Astrocyte of the spinal cord (primary cell): Measurements from ENCODE around the gene PLD1.

Source experiments
- DNase-seq: peaks from one replicate; pipeline ENCODE4 v3.0.0; 2011; ENCODE audit warnings: low read depth, low spot score
- H3K4me3 ChIP-seq: 2 replicates; pipeline ENCODE4 v1.5.1; 2011; ENCODE audit warnings: low read depth, mild to moderate bottlenecking, low read length, moderate library complexity
- CTCF ChIP-seq: IDR thresholded peaks from 2 replicates; pipeline ENCODE4 v1.5.1; 2012; ENCODE audit warnings: low read depth, mild to moderate bottlenecking, low read length, inconsistent platforms
- in situ Hi-C: cut with HindIII; loops from 2 replicates; pipeline ENCODE4 v1.10.0; 2017; ENCODE audit warnings: low sequenced_read_pairs

PLD1 gene

GRCh38 chr3:171842864-171843518, 32.7 kb upstream of the PLD1 start, which contains the start of gene TMEM212:
Gene TMEM212, plus strand, starts transcription at chr3:171843349. Its CDS starts 35 bp downstream, at chr3:171843384.
- H3K4me3 ChIP-seq = no peak within 1 kb of the TSS
- DNase-seq = peak; percentile 76
- no peak for TF ChIP-seq CTCF
- in situ Hi-C loops = no loop called here

GRCh38 chr3:171841620-171842000, 31.3 kb upstream of the PLD1 start:
- no peak overlapping the region for H3K4me3 ChIP-seq
- no peak for TF ChIP-seq CTCF
- in situ Hi-C loops = no loop called here
- DNase-seq = peak; percentile 56

- DNase-seq = no peak
- H3K4me3 ChIP-seq = no peak overlapping the region
- no peak for TF ChIP-seq CTCF
- in situ Hi-C loops = no loop called here
These were observed 30.7 kb upstream of the PLD1 start for GRCh38 chr3:171840811-171841619.

- H3K4me3 ChIP-seq = no peak overlapping the region
- no peak for TF ChIP-seq CTCF
- DNase-seq = no peak
- in situ Hi-C loops = no loop called here
These were observed 30.1 kb upstream of the PLD1 start for GRCh38 chr3:171840445-171840810.

GRCh38 chr3:171839270-171839669, 29.0 kb upstream of the PLD1 start:
- no peak for DNase-seq
- TF ChIP-seq CTCF = no peak
- H3K4me3 ChIP-seq = no peak overlapping the region
- in situ Hi-C loops = no loop called here

- H3K4me3 ChIP-seq = peak overlapping the region; percentile 16
- in situ Hi-C loops = no loop called here
- TF ChIP-seq CTCF = peak; percentile 8
- DNase-seq = peak; percentile 86
These were observed 28.0 kb upstream of the PLD1 start for GRCh38 chr3:171838218-171838720.
